Fibroblast of skin of scalp (primary cell): ENCODE results near the gene SRPX2.
A peak's percentile ranks its signal among the peaks of the same experiment; 100 is the strongest.

Source experiments
- DNase-seq: peaks from one replicate; pipeline ENCODE4 v3.0.0-alpha.2; 2013

Gene SRPX2

DNA sequence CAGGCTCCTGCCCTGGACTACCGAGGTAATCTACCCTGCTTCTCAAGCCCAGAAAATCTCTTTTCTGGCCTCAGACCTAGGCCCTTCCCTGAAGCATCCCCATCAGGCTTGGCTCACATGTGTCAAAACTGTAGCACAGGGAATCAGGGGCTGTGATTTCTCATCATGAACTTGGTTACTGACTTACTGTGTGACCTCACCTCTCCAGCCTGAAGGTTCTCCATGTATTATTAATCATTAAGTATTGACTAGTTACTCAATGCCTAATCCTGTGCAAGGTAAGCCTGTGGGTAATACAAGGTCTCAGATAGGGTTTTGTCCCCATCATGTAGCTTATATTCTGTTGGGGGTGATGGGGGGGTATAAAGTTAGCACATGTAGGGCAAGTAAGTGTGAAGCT lies 6.8 kb downstream of the SRPX2 start:
- DNase-seq = no peak

DNA sequence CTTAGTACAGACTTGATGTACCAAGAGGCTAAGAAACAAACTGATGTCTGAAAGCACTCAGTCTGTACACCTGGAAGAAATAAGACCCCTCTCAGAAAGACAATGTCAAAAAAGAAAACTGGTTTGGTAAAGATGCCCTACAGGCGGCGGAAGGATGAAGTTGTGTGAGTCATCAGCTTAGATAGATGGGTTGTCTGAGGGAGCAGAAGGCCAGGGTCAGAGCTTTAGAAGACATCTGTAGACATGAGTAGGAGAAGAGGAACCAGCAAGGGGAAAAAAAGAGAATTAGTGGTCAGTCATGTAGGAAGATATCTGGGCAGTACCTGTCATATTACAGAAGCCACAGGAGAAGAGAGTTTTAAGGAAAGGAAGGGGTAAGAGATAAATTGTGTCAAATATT lies 8.3 kb downstream of the SRPX2 start:
- no peak for DNase-seq

DNA sequence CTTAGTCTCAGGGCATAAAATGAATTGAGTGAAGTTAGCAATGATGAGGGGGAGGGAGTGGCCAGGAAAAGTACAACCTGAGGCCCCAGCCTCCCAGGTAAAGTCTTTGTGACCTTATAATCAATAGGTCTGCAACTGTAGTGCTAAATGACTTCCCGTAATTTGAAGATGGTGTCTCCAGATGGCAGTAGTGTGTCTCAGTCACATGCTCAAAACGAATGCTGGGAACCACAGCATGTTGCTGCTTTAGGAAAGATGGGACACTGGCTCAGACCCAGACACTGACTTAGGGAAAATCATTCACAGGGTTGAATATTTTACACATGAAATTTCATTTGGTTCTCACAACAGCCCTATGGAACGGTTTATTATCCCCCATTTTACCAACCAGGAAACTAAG lies 10.3 kb downstream of the SRPX2 start:
- DNase-seq = peak; percentile 45

DNA sequence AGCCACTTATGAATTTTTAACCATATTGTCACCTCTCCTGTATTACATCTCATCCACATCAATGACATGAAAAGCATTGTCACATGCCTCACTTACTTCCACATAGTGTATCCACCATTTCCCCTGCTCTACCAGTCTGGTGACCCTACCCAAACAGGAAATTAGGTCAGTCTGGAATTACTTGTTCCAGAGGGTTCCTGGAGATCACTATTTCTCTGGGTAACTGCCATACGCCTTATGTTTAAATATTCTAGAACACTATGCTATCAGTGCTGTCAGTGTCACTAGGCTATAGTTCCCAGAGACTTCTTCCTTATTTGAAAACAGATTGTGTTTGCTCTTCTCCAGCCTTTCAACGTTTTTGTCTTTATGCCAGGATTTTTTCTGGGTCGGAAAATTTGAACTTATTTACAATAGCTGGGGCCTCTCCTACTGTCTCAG lies 15.0 kb downstream of the SRPX2 start:
- DNase-seq = peak; percentile 12

DNA sequence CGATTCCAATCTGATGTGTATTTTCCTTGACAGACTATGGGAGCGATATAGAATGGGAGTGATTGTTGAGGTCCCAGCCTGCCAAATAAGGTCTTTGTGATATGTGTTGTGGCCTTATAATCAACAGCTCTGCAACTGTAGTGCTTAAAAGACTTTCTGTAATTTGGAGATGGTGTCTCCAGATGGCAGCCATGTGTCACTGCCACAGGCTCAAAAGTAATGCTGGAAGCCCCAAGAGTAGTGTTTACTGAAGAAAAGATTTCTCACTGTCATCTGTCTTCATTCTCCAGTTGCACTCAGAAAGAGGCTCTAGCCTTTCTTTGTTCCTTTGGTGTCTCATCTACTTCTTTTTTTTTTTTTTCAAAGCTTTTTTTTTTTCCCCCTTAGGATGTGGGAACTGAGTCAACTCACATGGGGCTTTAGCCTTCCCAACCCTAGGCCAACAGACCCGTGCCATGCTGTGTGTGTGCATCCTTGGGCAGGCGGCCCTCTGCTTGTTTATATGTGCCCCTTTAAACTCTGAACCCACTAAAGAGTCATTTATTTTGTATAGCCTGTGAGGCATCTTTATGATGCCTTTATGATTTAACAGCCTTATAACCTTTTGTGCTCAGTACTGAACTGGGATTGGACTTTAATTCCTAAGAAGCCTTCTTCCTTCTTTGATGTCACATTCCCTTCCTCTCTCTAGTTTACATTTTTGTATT lies 15.6 kb downstream of the SRPX2 start:
- DNase-seq = peak; percentile 20

DNA sequence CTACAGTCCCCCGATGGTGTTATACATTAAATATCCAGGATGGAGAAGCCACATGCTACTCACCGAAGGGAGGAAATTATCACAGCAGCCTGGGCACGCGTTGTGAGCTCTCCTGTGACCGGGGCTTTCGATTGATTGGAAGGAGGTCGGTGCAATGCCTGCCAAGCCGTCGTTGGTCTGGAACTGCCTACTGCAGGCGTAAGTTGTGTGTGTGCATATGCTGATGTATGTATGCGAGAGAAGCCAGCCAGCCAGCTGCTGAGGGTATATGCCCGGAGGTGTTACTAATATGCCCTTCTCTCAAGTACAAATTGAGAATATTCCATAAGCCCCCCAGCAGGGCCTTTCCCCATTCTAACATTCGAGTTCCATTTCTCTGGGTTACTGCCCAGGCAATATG lies 18.2 kb downstream of the SRPX2 start:
- no peak for DNase-seq

DNA sequence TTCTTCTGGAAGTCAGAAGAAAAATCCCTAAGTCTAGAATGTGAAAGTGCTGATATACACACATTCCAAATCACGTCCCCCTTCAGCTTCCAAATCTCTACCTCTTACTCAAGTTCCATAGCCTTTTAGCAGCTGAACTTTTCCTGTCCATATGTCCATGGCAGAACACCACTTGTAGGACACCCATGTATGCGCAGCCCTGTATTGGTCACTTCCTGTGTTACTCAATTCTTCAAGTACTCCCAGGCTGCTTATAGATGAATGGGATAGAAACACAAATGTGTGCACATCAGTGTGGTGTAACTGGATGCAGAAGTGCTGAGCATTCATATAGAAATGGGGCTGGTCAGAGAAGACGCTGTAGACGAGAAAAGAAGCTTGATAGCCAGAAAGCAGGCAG lies 18.8 kb downstream of the SRPX2 start:
- DNase-seq = no peak

DNA sequence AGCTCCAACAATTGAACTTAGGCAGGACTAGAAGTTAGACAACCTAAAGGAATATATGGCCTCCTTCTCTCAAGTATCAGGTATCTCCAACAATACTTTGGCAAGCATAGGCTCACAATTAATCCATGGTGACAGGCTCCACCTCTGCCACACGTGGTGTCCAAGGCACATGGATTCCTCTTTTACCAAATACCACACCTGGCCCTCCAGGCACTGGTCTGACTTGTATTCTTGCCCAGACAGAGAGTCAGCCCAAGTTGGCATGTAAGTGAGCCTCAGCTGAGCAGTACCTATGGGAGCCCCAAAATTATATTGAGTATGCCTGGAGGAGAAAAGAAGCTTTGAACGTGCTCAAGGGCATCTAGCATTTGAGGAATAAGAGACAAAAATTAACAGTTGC lies 19.6 kb downstream of the SRPX2 start:
- no peak for DNase-seq

DNA sequence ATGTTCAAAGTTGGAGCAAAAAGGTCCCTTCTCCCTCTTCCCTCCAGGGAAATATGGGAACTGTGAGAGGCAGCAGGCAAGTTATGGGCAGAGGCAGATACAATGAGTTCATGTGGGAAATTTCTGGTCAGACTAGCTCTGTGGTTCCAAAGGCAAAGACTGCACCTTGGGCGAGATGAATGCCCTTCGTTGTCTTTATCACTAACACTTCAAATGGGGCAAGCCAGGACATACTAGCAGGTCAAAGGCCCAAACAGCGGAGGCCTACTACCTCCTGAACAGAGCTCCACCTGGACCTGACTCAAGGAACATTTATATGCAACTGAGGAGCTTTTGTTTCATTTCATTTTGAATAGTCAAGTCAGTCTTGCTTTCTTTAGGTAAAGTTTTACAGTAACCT lies 29.0 kb downstream of the SRPX2 start:
- no peak for DNase-seq

DNA sequence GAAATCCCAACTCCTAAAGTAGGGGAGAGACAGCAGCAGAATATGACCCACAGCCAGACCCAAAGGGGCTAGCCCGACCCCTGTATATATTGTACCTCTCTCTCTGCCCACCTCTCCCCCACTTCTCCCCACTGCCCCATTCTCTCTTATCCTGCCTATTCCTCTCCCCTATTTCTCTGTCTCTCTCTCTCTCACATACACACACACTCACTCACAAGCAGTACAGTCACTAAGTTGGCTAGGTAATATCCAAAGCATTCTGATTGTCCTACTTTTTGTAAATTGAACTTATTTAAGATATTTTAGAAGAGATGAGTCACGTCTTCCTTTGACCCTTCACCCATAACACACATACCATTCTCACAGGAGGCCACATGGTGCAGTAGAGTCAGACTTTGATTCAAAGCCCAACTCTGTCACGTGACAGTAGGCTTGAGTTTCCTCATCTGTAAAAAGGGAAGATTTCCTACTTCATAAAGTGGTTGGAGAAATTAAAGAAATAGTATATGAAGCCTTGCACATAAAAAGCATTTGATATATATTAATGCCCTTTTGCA lies 29.5 kb downstream of the SRPX2 start:
- peak; percentile 58 for DNase-seq

DNA sequence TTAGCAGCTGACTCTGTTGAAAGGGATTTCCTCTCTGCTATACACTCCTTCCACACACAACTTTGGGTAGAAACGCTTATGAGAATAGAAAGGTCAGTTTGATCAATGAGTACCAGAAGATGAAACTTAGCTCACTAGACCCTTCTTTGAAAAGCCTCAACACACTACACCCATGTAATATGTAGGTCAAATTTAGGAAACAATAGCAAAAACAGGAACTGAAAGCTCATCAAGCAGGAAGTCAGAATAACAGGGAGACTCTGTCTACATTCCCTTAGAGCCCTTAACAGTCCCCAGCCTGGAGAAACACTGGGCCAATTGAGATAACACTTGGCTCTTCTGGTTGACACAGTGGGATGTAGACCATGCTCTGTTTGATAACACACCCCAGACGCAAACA lies 30.7 kb downstream of the SRPX2 start:
- DNase-seq = no peak

DNA sequence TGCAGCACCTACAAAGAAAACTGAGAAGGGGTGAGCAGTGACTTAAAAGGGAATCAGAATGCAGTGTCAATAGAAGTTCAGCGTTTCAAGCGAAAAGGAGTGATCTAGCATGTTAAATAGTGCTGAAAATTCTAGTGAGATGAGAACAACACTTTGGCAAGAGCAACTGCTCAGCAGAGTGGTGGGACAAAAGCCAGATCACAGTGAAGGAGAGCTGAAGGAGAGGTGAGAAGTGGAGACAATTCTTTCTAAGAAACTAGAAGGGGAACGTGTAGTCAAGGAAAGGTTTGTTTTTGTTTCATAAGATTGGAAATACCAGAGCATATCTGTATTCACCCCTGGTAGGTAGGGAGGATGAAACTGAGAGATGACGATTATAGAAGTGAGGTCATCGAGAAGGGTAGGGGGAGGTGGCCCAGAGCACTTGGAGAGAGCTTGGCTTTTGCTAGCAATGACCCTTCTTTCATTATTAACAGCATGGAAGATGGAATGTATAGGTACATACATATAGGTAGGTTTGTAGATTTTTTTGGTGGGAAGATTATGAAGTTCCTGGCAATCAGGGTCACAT lies 33.7 kb downstream of the SRPX2 start:
- peak; percentile 18 for DNase-seq

DNA sequence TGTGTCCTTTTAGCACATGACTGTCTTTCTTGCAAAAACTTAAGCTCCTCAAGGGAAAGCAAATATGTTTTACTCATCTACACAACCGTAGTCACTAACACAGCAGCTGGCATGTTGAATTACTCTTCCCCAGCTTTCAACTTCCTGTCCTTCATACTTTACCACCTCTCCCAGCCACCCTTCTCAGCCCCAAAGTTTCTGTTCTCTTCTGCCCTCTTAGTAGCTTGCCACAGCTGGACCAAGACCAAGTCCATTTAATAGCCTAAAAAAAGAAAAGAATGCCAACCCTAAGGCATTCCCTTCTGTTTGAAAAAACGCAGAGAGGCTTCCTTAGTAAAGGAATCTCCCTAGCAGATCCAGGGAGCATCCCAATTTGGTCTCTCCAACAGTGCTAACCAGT lies 36.8 kb downstream of the SRPX2 start:
- peak; percentile 35 for DNase-seq

DNA sequence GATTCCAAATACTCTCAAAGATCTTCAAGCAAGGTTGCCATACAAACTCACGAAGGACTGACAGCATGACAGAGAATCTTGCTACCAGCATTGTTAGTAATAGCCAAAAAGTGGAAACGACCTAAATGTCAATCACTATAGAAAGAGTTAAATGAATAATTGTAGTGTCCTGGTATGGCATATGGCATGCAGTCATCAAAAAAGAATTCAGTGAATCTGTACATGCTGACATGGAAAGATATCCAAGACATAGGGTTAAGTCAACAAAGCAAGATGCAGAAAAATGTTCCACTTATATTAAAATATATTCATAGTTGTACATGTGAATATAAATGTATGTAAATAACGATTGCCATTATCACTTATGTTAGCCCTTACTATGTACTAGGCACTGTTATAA lies 37.6 kb downstream of the SRPX2 start:
- peak; percentile 53 for DNase-seq

DNA sequence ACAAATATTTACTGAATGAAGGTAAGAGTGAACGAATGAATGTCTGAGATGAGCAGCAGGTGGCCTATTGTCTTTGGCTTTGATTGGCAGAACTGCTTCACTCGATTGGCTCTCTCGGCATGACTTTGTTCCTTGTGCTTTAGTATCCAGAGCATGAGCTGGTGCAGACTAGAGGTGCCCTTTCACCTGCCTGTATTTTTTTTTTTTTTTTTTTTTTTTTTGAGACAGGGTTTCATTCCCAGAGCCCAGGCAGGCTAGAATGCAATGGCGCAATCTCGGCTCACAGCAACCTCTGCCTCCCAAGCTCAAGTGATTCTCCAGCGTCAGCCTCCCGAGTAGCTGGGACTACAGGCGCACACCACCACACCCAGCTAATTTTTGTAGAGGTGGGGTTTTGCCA lies 38.9 kb downstream of the SRPX2 start:
- DNase-seq = no peak

DNA sequence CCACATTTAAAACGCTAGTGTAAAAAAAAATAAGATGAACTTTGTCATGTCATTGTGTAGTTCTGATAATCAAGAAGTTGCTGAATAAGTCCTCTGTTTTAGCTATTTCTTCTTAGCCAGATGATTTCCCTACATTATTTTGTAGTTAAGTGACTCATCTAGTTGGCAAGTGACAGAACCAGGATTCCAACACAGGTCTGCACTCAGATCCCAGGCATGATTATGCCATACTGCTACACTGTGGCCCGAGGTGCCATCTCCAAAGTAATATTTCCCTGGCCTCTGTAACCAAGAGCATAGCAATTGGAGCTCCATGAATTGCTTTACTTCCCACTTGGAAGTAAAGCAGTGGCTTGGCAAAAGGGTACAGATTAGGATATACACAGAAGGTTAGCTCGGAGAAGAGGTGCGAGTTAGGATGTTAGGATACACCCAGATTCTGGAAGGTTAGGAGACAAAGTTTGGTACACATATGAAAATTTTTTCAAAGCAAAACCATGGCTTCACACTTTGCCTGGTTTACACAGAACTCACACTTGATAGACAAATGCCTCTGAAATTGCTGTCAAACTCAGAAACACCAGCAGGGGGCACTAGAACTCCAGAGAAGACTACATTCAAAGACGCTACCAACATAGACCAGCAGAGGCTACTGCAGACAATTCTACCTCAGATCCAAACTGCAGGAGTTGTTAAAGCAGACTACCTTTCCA lies 41.4 kb downstream of the SRPX2 start:
- DNase-seq = peak; percentile 69

DNA sequence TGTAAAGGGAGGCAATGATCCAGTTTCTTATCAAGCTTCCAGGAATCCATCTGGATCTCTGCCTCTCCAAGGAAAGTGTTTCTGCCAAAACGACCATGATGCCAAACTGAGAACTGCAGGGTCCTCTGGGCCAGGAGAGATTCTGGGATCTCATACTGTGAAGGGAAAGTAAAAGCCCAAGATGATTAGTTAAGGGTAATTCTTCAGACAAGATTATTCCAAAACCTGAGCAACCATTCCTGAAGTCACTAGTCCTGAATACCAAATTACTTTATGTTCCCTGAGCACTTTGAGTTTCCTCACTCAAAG lies 42.0 kb downstream of the SRPX2 start:
- DNase-seq = no peak

DNA sequence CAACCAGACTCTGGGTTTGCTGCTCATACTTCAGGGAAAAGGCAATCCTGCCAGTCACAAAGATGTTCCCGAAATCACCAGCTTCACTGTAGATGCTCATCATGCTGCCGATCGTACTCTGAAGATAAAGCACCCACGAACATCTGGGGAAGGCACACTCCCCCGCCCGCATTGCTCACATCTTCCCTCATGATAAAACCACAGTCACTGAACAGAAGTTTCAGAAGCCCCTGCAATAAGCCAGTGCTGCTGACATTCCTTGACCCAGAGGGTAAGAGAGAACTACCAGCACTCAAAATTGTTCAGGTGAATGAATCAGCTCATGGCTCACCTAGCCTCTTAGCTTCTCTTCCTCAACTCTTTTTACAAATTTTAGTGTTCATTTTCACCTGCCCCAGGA lies 43.1 kb downstream of the SRPX2 start:
- no peak for DNase-seq

DNA sequence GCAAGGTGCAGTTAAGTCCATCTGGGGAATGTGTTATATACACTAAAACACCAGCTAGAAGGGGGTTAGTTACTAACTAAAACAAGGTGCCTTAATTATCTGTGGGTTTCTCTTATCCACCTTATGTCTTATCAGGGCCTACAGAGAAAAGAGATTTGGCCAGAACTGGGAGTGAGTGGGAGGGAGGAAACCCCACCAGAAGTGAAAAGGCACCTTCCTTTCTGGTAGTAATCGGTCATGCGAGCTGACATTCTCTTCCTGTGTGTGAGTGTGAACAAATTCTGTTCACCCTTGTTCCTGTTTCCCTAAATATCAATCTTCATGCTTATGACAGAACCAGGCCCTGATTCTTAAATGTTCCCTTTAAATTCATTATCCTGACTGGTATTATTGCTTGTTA lies 43.5 kb downstream of the SRPX2 start:
- DNase-seq = no peak

DNA sequence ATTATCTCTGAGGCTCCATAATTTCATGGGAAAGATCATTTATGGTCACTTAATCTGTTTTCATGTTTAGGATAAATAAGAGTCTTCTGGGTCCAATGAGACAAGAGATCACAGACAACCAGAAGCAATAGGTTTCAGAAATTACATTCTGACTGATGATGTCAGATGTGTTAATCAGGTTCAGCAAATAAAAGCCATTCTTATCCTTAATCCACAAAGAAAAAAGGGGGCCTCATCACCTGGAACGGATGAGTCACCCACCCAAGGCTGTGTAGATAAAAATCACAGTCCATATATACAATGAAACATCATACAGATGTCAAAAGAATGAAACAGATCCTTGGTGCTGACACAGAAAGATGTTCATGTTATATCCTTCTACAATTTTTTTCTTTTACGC lies 51.3 kb downstream of the SRPX2 start:
- DNase-seq = no peak

DNA sequence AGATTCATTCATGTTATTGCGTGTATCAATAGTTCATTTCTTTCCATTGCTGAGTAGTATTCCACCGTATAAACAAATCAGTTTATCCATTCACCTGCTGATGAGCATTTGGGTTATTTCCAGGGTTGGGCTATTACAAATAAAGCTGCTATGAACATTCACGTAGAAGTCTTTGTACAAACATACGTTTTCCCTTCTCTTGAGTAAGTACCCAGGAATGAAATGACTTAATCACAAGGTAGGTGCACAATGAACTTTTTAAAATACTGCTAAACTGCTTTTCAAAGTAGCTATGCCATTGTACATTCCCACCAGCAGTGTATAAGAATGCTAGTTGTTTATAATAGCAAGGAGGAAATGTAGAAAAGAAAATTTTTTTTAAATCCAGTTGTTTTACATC lies 52.0 kb downstream of the SRPX2 start:
- no peak for DNase-seq

DNA sequence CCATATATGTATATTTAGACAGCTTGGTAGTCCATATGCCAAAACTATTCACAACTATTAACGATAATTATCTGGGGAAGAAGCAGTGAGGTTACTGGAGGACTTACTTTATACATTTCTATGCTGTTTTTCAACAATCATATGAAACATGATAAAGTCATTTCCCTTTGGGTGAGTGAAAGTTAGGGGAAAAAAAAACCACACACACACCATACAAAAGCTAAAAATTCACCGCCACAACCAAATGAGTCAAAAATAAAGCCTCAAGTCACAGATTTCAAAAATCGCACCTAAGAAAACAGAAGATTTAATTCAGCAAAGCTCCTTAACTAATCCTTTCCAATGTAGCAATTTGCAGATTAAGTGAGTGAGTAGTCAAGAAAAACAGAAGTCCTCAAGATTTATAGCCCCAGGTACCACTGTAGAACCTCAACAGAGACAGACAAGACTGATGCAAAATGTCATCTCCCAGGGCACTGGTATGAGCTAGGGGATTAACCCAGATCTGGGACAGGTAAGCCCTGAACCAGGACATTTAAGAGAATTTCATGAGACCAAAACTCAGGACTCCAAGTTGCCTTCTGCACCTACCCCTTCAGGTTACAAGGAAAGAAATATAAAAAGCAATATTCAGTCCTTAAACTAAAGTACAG lies 52.8 kb downstream of the SRPX2 start:
- no peak for DNase-seq

DNA sequence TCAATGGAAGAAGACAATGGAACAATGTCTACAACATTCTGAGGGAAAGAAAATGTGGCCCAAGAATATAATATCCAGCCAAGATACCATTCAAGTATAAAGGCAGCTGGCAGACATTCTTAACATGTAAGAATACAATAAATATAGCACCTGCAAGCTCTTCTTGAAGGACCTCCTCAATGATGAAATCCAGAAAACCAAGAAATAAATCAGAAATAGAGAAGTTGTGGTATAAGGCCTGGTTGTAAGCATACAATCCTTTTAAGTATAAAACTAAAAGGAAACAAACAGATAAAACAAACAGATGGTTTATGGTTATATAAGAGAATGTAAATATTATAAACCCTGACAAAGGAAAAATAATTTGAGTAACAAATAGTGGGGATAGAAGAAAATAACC lies 54.6 kb downstream of the SRPX2 start:
- DNase-seq = no peak

DNA sequence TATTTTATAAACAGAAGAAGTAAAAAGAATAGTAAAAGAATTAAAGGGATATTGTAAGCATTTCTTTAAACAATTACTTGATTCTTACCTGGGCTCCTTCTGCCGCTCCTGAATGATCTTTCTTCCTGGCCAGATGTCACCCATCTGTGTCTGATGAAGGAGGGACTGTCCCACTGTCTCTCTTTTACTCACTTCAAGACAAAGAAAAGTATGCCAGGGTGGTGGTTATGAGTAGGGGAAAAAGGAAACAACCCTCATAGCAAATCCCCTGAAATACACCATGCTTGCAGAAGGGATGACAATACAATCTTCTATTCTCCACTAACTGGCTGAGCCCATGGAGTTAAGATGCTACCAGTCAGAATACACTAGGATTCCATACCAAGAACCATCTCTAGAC lies 56.8 kb downstream of the SRPX2 start:
- DNase-seq = no peak
